Measurements from ENCODE around the gene DPYD. TPM values are rescaled to one million over a fixed set of nuclear protein-coding genes. Genes with fewer than 3 reads are reported as not detected.

DPYD gene
- total RNA-seq, 2 experiments from 2014 or later = 42.1 to 44.6 TPM

DNA sequence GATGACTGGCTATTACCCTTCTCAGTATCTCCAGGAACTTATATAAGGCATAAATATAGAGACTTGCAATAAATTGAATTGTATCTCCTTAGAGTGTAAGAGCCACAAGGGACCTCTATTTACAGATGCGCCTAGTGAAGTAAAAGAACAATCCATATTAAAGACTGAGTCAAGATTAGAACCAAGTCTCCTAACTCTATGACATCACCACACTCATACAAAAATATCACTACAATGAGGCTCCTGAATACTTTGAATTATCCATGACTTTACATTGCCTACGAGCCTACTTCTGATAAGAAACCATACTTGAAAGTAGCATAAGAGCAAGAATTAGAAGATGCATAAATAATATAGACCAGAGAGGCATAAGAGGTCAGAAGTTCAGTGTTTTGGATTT, 18.8 kb downstream of the DPYD start:
- peaks cover 21% of the 10 kb centered on the region for H3K36me3 Mint-ChIP-seq (ENCODE audit: low read depth)
- ChIA-PET POLR2A (interaction anchor here (1.3 kb wide), 1 partner anchor 18 kb away, joined by 4 read pairs; the partner anchor contains the start of gene DPYD), CTCF (no interaction called here)
- DNase-seq = no peak
- H3K27me3 Mint-ChIP-seq = no peaks in the 10 kb centered on the region
- no peak overlapping the region for H3K4me3 Mint-ChIP-seq
- H3K27ac Mint-ChIP-seq = no peak overlapping the region
- peaks cover 11% of the 10 kb centered on the region for H3K9me3 Mint-ChIP-seq
- H3K4me1 Mint-ChIP-seq = peaks cover 22% of the 10 kb centered on the region

DNA sequence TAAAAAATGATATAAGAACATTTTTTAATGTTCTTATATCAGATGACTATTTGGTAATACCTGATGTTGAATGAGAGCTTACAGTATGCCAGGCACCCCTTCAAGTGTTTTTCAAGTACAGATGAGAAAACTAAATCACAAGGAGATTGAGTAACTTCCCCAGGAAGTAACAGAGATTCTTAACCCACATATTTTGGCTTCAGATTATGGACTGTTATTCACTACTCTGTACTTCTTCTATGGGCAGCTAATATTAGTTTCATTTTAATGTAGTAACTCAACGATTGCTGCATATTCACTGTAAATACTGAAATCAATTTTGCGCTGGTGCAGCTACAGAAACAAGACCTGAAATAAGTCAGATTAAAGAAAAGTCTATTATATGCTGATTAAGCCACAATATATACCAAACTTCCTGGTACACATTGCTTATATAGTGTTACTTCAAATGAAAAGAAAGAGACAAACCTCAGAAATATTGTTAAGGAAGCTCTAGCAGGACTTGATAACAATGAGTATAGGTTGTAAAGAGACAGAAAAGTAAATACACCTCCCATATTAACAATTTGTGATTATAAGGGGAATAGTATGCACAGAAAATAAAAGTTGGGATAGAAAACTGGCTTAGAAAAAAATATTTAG, 19.7 kb downstream of the DPYD start:
- Mint-ChIP-seq H3K9me3 (peaks cover 11% of the 10 kb centered on the region), H3K4me1 (peaks cover 22% of the 10 kb centered on the region), H3K27me3 (no peaks in the 10 kb centered on the region), H3K27ac (peak overlapping the region; percentile 33), H3K4me3 (no peak overlapping the region), H3K36me3 (ENCODE audit: low read depth) (peaks cover 21% of the 10 kb centered on the region)
- CTCF ChIA-PET = no interaction called here
- POLR2A ChIA-PET = interaction anchor here (1.3 kb wide), 1 partner anchor 19 kb away, joined by 4 read pairs; the partner anchor contains the start of gene DPYD
- no peak for DNase-seq

DNA sequence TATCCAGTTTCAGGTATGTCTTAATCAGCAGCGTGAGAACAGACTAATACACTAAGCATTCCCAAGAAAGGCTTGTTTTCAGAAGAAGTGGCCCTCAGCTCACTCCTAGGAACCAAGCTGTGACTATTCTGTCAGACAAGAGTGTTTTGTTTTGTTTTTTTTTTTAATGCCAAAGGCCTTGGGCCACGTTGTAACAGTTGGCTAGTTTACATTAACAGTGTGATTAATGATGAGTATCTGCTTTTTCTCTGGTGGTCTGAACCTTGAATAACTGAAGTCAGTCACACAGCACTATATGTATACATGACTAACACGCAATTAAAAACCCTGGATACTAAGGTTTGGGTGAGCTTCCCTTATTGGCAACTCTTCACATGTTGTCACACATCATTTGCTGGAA, 21.9 kb downstream of the DPYD start:
- POLR2A ChIA-PET = interaction anchor here (1.2 kb wide), 1 partner anchor 21 kb away, joined by 3 read pairs; the partner anchor contains the start of gene DPYD
- CTCF ChIA-PET = no interaction called here
- H3K9me3 Mint-ChIP-seq = peaks cover 11% of the 10 kb centered on the region

DNA sequence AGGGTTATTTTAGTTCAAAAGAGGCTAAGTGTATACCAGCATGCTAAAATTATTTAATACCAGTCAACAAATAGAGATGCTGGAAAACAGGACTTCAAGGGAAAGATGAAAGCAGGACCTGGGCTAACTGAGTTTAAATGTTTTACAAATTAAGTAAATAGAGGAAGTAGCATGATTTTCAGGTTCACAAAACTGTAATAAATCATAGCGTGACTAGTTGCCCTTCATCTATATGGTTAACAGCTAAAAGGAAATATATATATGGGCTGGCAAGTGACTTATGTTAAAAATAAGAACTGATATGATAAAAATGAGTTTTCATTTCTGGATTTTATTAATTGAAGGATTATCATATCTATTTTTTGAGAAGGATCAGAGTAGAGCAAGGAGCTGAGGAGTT, 25.6 kb downstream of the DPYD start:
- ChIA-PET POLR2A (interaction anchor here (1.0 kb wide), 1 partner anchor 24 kb away, joined by 3 read pairs; no protein-coding TSS in a partner anchor), CTCF (no interaction called here)
- no peaks in the 10 kb centered on the region for H3K27me3 Mint-ChIP-seq
- peaks cover 18% of the 10 kb centered on the region for H3K36me3 Mint-ChIP-seq (ENCODE audit: low read depth)
- H3K27ac Mint-ChIP-seq = no peak overlapping the region
- no peak for DNase-seq
- no peaks in the 10 kb centered on the region for H3K4me1 Mint-ChIP-seq
- peaks cover 8% of the 10 kb centered on the region for H3K9me3 Mint-ChIP-seq
- no peak overlapping the region for H3K4me3 Mint-ChIP-seq

More for the DNA sequence above, 21.9 kb downstream of the DPYD start:
- Mint-ChIP-seq H3K4me3 (no peak overlapping the region), H3K36me3 (ENCODE audit: low read depth) (peaks cover 21% of the 10 kb centered on the region), H3K27ac (no peak overlapping the region), H3K4me1 (peaks cover 13% of the 10 kb centered on the region), H3K27me3 (no peaks in the 10 kb centered on the region)
- DNase-seq = no peak

DNA sequence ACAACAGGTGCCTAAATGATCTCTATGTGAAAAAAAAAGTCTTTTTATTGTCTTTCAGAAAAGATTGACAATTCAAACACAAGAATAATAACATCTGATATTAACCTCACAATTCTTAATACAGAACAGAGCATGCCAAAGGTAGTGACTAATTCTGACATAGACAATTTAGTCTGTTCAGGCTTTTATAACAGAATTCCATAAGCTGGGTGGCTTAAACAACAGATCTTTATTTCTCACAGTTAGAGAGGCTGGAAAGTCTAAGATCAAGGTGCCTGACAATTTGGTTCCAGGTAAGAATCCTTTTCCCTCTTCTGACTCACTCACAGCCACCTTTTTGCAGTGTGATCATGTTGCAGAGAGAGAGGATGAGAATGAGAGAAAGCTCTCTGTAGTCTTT, 27.0 kb downstream of the DPYD start:
- Mint-ChIP-seq H3K27me3 (no peaks in the 10 kb centered on the region), H3K9me3 (peaks cover 8% of the 10 kb centered on the region), H3K4me1 (no peaks in the 10 kb centered on the region), H3K4me3 (no peak overlapping the region), H3K36me3 (ENCODE audit: low read depth) (peaks cover 10% of the 10 kb centered on the region), H3K27ac (no peak overlapping the region)
- ChIA-PET CTCF (no interaction called here), POLR2A (no interaction called here)
- DNase-seq = no peak

GRCh38 chr1:97886199-97886598, 34.6 kb downstream of the DPYD start:
- Mint-ChIP-seq H3K27me3 (no peaks in the 10 kb centered on the region), H3K36me3 (ENCODE audit: low read depth) (peaks cover 26% of the 10 kb centered on the region), H3K27ac (no peak overlapping the region), H3K9me3 (peaks cover 12% of the 10 kb centered on the region), H3K4me3 (no peak overlapping the region), H3K4me1 (peaks cover 4% of the 10 kb centered on the region)
- ChIA-PET POLR2A (interaction anchor here (1.0 kb wide), 1 partner anchor 35 kb away, joined by 3 read pairs; no protein-coding TSS in a partner anchor), CTCF (no interaction called here)
- no peak for DNase-seq

DNA sequence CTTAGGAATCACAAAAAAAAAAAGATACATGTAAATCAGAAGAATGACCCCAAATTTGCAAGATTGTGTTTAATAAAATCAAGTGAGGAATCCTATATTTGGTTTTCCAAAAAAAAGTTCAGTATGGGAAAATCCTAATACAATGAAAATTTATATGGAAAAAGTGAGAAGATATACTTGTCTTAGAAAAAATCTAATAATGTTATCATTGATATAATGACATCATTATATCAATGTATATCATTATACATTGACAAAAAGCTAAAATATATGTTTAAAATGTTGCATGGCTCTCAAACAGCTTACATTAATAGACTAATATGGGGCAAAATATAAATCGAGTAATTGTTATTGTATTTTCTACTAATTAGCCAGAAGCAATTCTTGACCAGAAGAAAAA, 37.0 kb downstream of the DPYD start:
- ChIA-PET CTCF (no interaction called here), POLR2A (no interaction called here)
- Mint-ChIP-seq H3K9me3 (peaks cover 9% of the 10 kb centered on the region), H3K36me3 (ENCODE audit: low read depth) (peaks cover 32% of the 10 kb centered on the region), H3K4me3 (no peak overlapping the region), H3K27me3 (no peaks in the 10 kb centered on the region), H3K4me1 (peaks cover 4% of the 10 kb centered on the region), H3K27ac (no peak overlapping the region)
- no peak for DNase-seq

DNA sequence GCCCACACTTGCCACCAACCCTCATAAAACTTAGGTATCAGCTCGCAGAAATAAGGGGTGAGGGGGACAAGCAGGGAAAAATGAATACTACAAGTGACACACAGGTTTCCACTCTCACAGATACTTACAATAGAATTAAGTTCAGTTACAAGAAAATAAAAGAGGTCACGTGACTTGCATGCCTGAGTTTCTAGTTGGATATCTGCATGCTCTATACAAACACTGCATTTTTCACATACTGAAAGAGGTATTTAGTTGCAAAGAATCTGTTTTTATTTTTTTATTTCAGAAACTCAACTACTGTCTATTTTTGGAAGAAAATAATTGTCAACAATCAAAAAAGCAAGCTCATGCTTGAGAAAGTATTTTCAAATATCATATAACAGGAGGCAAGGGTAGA, 43.5 kb downstream of the DPYD start:
- Mint-ChIP-seq H3K36me3 (ENCODE audit: low read depth) (peaks cover 43% of the 10 kb centered on the region), H3K27me3 (no peaks in the 10 kb centered on the region), H3K4me1 (no peaks in the 10 kb centered on the region), H3K9me3 (no peaks in the 10 kb centered on the region), H3K27ac (no peak overlapping the region), H3K4me3 (no peak overlapping the region)
- DNase-seq = no peak
- CTCF ChIA-PET = no interaction called here
- POLR2A ChIA-PET = no interaction called here

DNA sequence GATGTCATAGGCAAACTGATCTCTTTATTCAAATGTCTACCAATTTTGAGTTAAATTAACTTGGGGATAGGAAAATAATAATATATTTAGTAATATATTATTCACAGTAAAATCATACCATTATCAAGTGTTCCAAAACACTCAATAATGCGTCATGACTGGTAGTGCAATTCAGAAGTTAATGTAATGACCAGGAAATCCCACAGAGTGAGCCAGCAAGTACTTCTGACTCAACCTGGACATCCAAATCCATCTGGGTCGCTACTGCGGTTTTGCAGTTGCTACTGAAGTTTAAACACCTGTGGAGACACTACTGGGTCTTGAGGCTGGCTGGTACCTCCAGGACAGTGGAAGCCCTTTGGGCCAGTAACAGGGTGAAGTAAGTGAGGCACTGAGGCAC, 44.8 kb downstream of the DPYD start:
- POLR2A ChIA-PET = no interaction called here

GRCh38 chr1:97870589-97870988, 50.2 kb downstream of the DPYD start:
- Mint-ChIP-seq H3K4me3 (no peak overlapping the region), H3K27ac (no peak overlapping the region), H3K27me3 (no peaks in the 10 kb centered on the region), H3K4me1 (no peaks in the 10 kb centered on the region), H3K36me3 (ENCODE audit: low read depth) (peaks cover 24% of the 10 kb centered on the region), H3K9me3 (peaks cover 10% of the 10 kb centered on the region)
- ChIA-PET CTCF (no interaction called here), POLR2A (no interaction called here)
- DNase-seq = no peak

More for the DNA sequence above, 44.8 kb downstream of the DPYD start:
- H3K27me3 Mint-ChIP-seq = no peaks in the 10 kb centered on the region
- no peak for DNase-seq
- peaks cover 42% of the 10 kb centered on the region for H3K36me3 Mint-ChIP-seq (ENCODE audit: low read depth)
- no peak overlapping the region for H3K27ac Mint-ChIP-seq
- H3K9me3 Mint-ChIP-seq = no peaks in the 10 kb centered on the region
- no peak overlapping the region for H3K4me3 Mint-ChIP-seq
- CTCF ChIA-PET = no interaction called here
- no peaks in the 10 kb centered on the region for H3K4me1 Mint-ChIP-seq

- Mint-ChIP-seq H3K36me3 (ENCODE audit: low read depth) (peaks cover 22% of the 10 kb centered on the region), H3K4me1 (peaks cover 5% of the 10 kb centered on the region), H3K9me3 (peaks cover 10% of the 10 kb centered on the region), H3K4me3 (no peak overlapping the region), H3K27me3 (no peaks in the 10 kb centered on the region), H3K27ac (no peak overlapping the region)
- POLR2A ChIA-PET = interaction anchor here (1.1 kb wide), 1 partner anchor 14 kb away, joined by 3 read pairs; no protein-coding TSS in a partner anchor
- CTCF ChIA-PET = no interaction called here
- no peak for DNase-seq
Measured at GRCh38 chr1:97869441-97869840, 51.4 kb downstream of the DPYD start.

GRCh38 chr1:97867127-97867526, 53.7 kb downstream of the DPYD start:
- no peak for DNase-seq
- Mint-ChIP-seq H3K27ac (no peak overlapping the region), H3K4me3 (no peak overlapping the region), H3K9me3 (peaks cover 10% of the 10 kb centered on the region), H3K27me3 (no peaks in the 10 kb centered on the region), H3K36me3 (ENCODE audit: low read depth) (peaks cover 14% of the 10 kb centered on the region), H3K4me1 (peaks cover 8% of the 10 kb centered on the region)
- ChIA-PET CTCF (no interaction called here), POLR2A (no interaction called here)

DNA sequence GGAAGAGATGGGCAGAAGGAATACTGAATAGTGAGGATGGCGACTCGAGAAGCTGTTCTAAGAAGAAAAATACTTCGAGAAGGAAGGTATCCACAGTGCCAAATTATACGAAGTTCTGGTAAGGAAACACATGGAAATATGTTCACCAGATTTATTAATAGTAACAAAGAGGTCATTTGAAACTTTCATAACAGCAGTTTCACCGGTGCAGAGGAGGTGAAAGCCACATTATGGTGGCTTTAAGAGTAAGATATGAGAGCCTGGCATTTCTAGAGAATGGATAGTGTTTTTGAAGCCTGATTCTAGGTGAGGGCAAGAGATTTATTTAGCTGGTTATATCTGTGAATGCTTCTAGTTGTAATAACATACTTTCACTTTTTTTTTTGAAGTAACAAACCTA, 56.2 kb downstream of the DPYD start:
- ChIA-PET CTCF (interaction anchor here (0.6 kb wide), 1 partner anchor 1841 kb away, joined by 3 read pairs; no protein-coding TSS in a partner anchor), POLR2A (no interaction called here)
- DNase-seq = no peak
- no peak overlapping the region for H3K4me3 Mint-ChIP-seq
- peaks cover 10% of the 10 kb centered on the region for H3K9me3 Mint-ChIP-seq
- peaks cover 8% of the 10 kb centered on the region for H3K4me1 Mint-ChIP-seq
- H3K36me3 Mint-ChIP-seq (ENCODE audit: low read depth) = peaks cover 10% of the 10 kb centered on the region
- H3K27ac Mint-ChIP-seq = no peak overlapping the region
- H3K27me3 Mint-ChIP-seq = no peaks in the 10 kb centered on the region

- no peak for DNase-seq
- H3K4me3 Mint-ChIP-seq = no peak overlapping the region
- ChIA-PET CTCF (no interaction called here), POLR2A (no interaction called here)
- no peaks in the 10 kb centered on the region for H3K27me3 Mint-ChIP-seq
- H3K27ac Mint-ChIP-seq = no peak overlapping the region
- H3K4me1 Mint-ChIP-seq = peaks cover 10% of the 10 kb centered on the region
- no peaks in the 10 kb centered on the region for H3K9me3 Mint-ChIP-seq
- peaks cover 8% of the 10 kb centered on the region for H3K36me3 Mint-ChIP-seq (ENCODE audit: low read depth)
Measured at GRCh38 chr1:97853221-97853620, 67.6 kb downstream of the DPYD start.
